GM18873 (cell line): Measurements from ENCODE around the gene ADAMTS8.

Experiments used
- ATAC-seq: cut with Tn5 transposase; IDR thresholded peaks from one replicate; pipeline ENCODE4 v1.9.1; 2021; ENCODE audit warnings: mild to moderate bottlenecking, moderate library complexity, moderate number of reproducible peaks; ENCODE audit not compliant: unreplicated experiment, low FRiP score

The ADAMTS8 gene

DNA sequence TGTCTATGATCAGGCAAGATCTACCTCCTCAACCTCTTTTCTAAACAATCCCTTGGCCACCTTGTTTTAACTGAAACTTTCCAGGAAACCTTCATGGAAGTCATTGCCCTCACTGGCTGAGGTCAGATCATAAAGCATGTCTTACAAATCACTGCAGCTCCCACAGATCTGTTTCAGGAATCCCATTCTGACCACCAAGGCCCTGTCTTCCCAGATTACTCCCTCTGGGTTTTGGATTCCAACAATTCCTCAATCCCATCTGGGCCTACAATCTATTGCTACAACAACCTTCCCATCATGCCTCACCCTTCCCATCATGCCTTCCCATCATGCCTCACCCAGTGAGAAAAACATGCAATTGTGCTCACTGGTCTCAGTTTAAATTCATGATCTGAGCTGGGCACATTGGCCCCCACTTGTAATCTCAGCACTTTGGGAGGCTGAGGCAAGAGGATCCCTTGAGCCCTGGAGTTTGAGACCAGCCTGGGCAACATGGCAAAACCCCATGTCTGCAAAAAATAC, 35.9 kb upstream of the ADAMTS8 start:
- ATAC-seq, result no peak

DNA sequence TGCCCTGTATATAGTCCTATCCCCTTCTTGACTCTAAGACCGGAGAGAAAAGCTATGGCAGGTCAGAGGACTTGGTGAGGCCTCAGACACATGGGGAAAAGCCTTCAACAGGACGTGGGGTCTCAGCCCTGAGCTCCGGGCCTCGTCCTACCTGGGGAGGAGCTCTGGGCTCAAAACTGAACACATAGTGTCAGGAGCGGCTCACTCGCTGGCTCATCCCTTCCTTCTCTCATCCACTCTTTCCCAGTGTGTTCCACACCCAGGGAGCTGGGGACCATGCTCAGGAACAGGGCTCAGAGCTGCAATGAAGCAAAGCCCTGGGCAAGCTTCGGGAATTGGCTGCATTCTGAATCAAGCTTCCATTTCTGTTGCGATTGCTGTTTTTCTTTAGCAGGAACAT, 34.5 kb upstream of the ADAMTS8 start:
- ATAC-seq, result no peak

DNA sequence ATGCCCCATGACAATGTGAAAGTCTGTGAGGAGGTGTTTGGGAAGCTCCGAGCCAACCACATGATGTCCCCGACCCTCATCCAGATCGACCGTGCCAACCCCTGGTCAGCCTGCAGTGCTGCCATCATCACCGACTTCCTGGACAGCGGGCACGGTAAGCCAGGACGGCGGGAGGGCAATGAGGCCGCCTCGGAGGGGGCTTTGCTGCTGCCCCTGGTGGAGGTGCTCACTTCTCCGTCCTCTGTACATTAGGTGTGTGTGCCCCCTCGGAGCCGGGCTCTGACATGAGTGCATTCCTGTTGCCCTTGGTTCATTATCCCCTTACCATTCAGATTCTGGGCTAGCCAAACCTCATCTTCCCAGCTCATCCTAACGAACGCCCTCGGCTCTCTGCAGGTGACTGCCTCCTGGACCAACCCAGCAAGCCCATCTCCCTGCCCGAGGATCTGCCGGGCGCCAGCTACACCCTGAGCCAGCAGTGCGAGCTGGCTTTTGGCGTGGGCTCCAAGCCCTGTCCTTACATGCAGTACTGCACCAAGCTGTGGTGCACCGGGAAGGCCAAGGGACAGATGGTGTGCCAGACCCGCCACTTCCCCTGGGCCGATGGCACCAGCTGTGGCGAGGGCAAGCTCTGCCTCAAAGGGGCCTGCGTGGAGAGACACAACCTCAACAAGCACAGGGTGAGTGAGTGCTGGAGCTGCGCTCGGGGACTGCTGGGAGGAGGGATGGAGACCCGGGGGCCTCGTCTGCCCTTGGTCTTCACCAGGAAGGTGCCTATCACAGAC, 33.9 kb upstream of the ADAMTS8 start:
- no peak for ATAC-seq

DNA sequence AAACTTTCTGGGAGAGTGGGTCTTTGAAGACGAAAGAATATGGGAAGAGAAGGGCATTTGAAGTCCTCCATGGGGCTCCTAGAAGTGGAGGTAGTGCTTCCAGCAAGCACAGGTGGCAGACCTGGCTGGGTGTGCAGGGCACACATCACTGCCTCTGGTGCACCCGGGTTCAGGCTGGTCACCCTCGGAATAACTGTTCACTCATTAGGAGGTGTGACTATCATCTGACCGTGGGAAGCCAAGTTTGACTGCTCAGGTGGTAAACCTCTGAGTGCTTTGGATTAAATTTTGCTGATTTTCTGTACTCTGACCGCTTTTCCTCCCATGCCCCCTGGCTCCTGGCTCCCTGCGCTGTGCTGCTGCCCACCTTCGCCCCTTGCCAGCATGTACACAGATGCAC, 31.1 kb upstream of the ADAMTS8 start:
- no peak for ATAC-seq

DNA sequence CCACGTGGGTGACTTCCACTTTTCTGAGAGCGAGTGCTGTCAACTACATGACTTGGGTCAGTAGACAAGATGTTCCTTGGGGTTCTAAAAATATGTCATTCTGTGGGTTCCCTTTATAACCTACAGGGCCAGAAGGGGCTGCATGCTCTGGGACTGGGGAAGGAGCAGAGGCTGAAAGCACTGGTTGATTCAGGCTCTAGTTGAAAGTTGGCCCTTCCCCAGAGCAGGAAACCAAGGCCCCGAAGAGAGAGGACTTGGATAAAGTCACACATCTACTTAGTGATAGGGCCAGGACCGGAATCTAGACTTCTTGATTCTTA, 30.0 kb upstream of the ADAMTS8 start:
- no peak for ATAC-seq

DNA sequence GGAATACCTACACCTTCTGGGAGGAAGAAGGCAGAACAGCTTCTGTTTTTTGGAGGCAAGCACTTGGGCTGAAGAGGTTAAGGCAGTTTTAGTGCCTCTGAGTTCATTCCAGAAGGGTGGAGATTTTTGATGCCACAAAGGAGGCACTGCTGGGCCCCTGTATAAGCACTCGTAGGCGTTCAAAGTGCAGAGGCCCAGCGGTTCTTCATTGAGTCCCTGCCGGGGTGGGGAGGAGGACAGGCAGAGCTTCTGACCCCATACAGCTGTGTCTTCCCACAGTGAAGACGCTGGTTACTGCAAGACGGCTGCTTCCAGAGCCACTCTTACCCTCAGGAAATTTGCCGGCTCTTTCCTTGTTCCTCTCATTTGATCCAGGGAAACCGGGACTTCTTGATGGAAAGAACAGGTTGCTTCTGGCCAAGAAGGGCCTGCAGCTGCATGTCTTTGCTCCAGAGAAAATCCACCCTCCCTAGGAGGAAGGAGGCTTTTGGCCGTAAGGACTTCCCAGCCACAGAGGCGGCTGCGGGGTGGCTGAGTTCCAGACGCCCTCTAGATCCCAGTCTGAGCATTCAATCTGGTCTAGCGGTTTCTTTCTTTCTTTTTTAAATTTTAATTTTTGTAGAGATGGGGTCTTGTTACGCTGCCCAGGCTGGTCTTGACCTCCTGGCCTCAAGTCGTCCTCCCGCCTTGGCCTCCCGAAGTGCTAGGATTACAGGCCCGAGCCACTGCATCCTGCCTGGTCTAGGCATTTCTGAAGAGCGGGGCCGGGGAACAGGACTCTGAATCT, 29.4 kb upstream of the ADAMTS8 start:
- ATAC-seq, result no peak

DNA sequence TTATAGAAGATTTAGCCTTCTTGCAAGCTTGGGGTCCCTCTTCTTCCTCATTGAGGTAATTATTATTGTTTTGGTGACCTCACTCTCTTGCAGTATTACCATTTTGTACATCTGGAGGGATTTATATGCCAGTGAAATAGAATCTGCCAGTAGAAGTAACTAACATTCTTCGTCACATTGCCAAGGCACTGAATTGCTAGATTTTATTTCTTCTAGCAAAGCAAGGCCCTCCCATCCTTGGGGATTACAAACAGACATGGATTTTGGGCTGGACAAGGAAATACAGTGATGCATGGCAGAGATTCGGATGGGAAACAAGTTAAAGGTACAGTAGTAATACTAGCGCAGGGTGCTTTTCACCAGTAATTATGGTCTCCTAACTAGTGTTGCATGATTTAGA, 27.9 kb upstream of the ADAMTS8 start:
- no peak for ATAC-seq

DNA sequence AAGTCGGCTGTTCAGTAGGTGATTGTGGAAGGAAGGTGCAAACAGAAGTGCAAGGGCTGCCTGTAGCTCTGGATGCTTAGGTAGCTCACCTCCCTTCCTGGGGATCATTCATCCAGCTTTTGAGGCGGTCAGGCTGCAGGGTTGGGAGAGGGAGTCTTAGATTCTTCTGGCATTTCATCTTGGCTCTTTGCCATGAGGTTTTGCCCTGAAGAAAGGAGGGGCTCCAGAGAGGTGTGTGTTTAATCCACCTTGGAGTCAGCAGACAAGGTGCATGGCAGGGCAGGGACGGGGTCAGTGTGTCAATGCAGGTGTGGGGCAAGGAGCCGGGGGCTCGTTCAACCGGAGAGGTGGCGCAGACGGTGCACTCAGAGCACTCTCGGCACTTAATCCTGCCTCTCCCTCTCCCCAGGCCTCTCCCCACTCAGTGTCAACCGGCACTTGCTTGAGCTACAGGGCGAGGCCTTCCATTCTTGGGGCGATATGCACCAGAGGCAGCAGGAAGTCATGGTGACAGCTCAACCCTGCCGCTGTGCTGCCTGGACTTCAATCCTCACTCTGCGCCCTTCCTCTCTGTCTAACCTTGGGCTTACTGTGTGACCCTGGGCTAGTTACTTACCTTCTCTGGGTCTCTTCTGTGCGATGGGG, 27.2 kb upstream of the ADAMTS8 start:
- no peak for ATAC-seq

DNA sequence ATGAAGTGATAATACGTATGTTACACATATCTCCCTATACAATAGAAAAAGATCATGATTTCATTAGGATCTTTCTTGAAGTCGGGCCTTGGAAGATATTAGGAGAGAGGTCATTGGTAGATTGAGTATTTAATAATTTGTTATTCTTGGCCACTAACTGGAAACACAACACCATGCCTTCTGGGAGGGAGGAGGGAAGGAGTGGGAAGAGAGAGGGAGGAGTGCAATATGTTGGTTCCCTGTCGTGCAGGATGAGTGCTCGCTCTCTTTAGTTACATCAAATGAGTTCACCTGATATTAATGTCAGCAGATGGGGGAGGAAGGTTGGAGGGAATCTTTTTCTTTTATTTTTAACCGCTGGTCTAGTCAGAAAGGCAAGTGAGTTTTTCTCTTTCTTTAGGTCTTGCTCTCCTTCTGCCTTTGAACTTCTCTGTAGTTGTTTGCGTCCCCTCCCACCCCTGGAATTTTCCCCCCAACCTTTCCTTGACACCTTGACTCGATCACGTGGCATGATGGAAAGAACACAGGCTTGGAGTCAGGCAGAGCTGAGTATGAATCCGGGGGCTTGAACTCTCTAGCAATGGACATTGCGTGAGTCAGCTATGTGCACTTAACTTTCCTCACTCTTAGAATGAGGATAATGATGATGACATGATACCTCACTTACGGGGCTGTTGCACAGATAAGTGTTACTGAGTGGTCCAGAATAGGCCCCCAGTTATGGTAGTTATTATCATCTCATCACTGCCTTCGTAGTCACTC, 26.3 kb upstream of the ADAMTS8 start:
- ATAC-seq, result no peak

DNA sequence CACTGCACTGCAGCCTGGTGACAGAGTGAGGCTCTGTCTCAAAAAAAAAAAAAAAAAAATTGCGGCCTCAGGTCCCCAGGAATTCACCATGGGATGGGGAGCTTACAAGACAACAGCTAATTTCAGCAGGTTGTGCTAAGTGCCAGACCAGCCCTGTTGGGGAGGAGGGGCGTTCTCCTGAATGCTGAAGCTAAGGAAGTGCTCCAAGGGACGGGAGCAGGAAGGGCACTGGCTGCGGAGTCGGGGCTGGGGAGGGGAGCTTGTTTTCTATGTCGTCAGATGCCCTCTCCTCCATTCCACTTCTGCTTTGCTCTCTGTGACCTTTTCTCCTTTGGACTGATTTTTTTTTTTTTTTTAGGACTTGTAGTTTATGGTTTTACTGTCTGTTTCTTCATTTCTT, 24.5 kb upstream of the ADAMTS8 start:
- no peak for ATAC-seq

DNA sequence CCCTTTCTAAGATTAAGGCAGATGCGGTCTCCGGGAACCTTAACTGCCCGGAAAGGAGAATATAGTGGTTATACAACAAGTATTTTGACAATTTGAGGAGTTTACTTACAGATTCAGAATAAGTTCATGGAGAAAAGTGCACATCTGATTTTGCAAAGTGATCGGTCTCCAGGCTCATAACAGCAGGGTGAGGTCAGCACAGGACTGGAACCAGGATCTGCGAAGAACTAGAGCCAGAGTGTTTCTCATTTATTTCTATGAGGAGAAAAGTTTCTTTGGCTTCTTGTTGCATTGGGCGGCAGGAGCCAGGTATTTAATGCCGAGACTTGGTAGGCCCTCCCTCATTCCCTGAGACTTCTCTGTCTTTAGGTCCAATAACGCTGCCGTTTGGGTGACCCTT, 23.8 kb upstream of the ADAMTS8 start:
- no peak for ATAC-seq

DNA sequence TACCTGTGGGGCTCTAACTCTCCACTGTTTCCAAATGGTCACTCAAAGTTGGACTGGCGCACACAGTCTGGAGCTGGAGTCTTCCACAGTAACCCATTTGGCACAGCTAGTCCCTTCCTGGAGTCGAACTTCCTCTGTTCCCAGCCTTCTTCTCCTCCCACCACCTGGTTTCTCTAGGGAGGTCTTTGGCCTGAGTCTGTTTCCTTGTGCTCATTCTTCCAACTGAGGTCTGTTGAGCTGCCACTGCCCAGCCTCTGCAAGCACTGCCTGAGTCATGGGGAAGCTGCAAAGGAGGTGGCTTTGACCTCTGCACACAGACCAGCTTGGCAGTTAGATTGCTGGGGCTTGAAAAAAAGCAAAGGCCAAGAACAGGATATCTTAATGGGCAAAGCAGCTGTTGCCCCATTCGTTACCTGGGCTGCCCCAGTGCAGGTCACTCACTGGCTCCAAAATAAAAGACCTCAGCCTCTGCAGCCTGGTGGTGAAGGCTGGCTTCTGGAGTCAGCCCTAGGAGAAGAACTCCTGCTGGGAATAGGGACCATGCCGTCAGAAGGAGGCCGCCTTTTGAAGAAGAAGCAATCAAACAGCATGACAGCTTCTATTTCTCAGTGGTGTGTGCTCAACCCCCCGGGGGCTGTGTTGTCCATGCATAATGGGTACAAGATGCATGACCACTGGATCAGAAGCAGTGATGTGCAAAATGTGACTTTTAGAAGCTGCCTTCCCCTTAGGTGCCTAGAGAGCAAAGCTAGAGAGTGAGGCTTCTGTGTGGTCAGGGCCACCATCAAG, 23.0 kb upstream of the ADAMTS8 start:
- ATAC-seq, result no peak

DNA sequence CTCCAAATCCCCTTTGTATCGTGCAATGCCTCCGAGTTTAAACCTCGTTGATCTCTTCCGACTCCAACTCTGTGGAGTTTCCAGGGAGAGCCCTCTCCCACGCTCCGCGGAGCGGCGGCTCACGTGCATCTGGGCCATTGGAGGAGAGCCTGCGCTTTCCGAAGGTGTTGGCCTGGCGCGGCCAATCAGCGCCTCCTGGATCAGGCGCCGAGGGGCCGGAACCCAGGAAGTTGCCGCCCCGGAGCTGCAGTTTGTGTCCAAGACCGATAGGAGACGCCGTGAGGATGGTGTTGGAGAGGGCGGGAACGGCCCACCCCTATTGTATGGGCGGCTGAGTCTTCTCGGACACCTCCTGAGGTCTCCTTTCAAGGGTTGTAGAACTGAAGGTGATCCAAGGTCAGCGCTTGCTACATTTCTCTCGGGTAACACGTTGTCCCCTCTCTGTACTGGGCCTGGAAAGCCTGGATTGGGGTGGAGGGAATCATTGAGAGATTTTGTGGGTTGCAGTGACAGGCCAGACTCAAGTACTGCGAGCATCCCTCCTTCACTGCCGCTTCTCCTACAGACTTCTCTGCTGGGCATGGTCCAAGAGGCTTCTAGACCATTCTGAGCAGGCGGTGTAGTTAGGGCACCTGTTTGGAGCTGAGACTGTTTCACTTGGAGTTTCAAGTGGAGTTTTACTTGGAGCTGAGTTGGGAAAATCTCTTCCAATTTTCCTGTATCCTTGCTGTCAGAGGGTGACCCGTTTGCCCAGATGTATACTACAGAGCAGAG, 21.8 kb upstream of the ADAMTS8 start:
- ATAC-seq, result no peak

DNA sequence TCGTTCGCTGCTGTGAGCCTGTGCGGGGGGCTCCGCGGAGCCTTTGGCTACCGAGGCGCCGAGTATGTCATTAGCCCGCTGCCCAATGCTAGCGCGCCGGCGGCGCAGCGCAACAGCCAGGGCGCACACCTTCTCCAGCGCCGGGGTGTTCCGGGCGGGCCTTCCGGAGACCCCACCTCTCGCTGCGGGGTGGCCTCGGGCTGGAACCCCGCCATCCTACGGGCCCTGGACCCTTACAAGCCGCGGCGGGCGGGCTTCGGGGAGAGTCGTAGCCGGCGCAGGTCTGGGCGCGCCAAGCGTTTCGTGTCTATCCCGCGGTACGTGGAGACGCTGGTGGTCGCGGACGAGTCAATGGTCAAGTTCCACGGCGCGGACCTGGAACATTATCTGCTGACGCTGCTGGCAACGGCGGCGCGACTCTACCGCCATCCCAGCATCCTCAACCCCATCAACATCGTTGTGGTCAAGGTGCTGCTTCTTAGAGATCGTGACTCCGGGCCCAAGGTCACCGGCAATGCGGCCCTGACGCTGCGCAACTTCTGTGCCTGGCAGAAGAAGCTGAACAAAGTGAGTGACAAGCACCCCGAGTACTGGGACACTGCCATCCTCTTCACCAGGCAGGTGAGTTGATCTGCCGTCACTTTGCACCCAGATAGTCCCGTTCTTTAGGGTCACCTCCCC, 21.0 kb upstream of the ADAMTS8 start:
- no peak for ATAC-seq

DNA sequence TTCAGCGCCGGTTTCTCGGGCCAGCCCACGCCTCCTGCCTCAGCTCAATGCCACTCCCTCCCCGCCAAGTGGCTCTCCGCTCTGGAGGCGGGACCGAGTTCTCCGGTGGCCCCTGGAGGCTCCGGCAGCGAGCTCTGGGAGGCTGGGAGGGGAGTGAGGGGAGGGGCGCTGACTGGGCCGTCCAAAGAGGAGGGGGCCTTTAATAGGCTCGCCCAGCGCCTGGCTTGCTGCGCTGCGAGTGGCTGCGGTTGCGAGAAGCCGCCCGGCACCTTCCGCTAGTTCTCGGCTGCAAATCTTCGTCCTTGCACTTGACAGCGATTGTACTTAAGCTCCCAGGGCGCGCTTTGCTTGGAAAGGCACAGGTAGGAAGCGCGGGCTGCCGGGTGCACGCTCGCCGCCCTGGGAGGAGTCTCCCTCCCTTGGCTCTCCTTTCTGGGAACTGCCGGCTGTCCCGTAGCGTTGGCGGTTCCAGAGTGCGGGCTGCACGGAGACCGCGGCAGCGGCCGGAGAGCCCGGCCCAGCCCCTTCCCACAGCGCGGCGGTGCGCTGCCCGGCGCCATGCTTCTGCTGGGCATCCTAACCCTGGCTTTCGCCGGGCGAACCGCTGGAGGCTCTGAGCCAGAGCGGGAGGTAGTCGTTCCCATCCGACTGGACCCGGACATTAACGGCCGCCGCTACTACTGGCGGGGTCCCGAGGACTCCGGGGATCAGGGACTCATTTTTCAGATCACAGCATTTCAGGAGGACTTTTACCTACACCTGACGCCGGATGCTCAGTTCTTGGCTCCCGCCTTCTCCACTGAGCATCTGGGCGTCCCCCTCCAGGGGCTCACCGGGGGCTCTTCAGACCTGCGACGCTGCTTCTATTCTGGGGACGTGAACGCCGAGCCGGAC, 20.3 kb upstream of the ADAMTS8 start, which contains the start of gene ADAMTS15:
ADAMTS15 (plus strand) TSS at position 230 of the 894 bp plus-strand sequence; CDS start at position 559, 329 bp downstream.
- ATAC-seq, result no peak

DNA sequence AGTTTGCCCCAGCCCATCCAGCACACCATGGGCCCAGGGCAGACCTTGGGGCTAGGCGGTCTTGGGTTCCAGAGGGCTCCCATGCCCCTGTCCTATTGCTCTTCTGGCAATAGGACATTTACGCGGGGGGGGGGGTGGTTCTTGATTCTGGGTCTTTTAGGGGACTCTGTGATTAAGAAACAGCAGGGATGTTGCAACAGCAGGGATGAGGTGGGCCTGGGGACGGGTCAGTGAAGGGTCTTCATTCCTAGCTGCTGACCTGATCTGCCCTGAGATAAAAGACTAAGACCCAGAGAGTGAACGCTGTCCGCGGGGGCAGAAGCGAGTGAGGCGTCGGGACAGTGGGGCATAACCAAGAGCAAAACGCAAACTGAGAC, 19.6 kb upstream of the ADAMTS8 start:
- ATAC-seq, result no peak

DNA sequence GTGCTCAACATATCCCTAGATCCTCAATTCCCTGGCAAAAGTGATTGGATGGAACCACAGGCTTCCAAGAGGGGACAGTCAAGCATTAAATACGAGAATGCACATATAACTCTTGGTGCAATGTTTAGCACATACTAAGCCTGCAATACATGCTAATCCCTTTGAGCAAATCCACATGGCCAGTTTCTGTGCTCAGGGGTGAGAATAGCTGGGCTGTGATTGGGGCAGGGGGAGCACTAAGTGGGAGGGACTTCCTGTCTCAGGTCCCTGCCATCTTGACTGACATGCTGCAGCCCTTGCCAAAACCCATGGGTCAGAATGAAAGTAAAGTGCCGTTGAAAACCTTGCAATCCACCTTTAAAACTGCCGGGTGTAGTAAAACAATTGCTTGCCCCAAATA, 17.4 kb upstream of the ADAMTS8 start:
- ATAC-seq, result no peak

DNA sequence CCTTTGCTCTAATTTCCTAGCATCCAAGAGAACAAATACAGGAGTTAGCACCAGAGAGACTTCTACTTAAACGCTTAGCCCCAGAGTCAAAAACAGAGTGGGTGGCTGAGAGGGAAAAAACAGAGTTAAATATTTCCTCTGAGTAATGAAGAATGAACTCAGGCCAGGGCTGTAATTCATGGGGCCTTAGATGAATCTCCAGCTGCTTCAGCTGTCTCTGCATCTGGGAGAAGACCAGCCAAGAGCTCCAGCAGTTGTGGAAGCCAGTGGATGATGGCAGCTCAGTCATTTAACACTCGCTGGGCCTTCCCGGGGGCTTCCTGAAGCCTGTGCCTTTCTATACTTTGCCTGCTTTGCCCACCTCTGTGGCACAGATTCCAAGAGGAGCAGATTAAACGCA, 14.3 kb upstream of the ADAMTS8 start:
- ATAC-seq, result no peak
